CD4-positive, alpha-beta memory T cell (primary cell): ENCODE measurements around the gene MT1B. TPM values are rescaled to one million over a fixed set of nuclear protein-coding genes. Genes with fewer than 3 reads are reported as not detected.

Experiments used
- CTCF ChIA-PET: fragments of 350-600 bp; sonication (Branson Sonifier 250); formaldehyde crosslinking; loops from one replicate; lab custom pipeline; 2021; ENCODE audit warnings: inconsistent platforms; ENCODE audit not compliant: partially characterized antibody; lab: Charles Lee
- POLR2A ChIA-PET: fragments of 350-600 bp; sonication (Branson Sonifier 250); formaldehyde crosslinking; loops from one replicate; lab custom pipeline; 2021; ENCODE audit not compliant: partially characterized antibody; lab: Charles Lee
- DNase-seq, 5 donors: peaks; one replicate each; pipeline versions ENCODE4 v3.0.0 to v3.0.0-alpha.2; 2020 to 2022; ENCODE audit warnings: mixed read lengths in 1 of 5
- H3K27ac ChIP-seq: one replicate; pipeline ENCODE4 v1.7.0; 2013; ENCODE audit warnings: low read depth, low read length
- H3K27me3 ChIP-seq: 2 replicates; pipeline ENCODE4 v1.7.0; 2013; ENCODE audit warnings: mild to moderate bottlenecking, low read length, moderate library complexity; ENCODE audit not compliant: insufficient read depth
- H3K36me3 ChIP-seq: 2 replicates; pipeline ENCODE4 v1.7.0; 2013; ENCODE audit warnings: mild to moderate bottlenecking, low read length, moderate library complexity; ENCODE audit not compliant: insufficient read depth
- H3K4me1 ChIP-seq: 2 replicates; pipeline ENCODE4 v1.7.0; 2013; ENCODE audit warnings: mild to moderate bottlenecking, low read length, moderate library complexity; ENCODE audit not compliant: insufficient read depth
- H3K4me3 ChIP-seq, 2 donors: one replicate each; pipeline ENCODE4 v1.7.0; 2013; ENCODE audit warnings: low read length in 2 of 2, mild to moderate bottlenecking in 1 of 2
- H3K9me3 ChIP-seq, 2 donors: one replicate each; pipeline ENCODE4 v1.7.0; 2013; ENCODE audit warnings: low read length in 2 of 2, control low read depth in 1 of 2; ENCODE audit not compliant: control insufficient read depth in 1 of 2
- H3K27ac Mint-ChIP-seq, 7 donors: one replicate each; pipeline ENCODE4 v1.8.0; 2020 to 2021; ENCODE audit warnings: mixed read lengths in 7 of 7, mild to moderate bottlenecking in 6 of 7, inconsistent platforms in 3 of 7, moderate library complexity in 3 of 7
- H3K27me3 Mint-ChIP-seq, 2 donors: one replicate each; pipeline ENCODE4 v1.8.0; 2020 to 2021; ENCODE audit warnings: mixed read lengths in 2 of 2
- H3K36me3 Mint-ChIP-seq, 2 donors: one replicate each; pipeline ENCODE4 v1.8.0; 2020 to 2021; ENCODE audit warnings: mixed read lengths in 2 of 2, inconsistent platforms in 1 of 2, mild to moderate bottlenecking in 1 of 2
- H3K4me1 Mint-ChIP-seq, 4 donors: one replicate each; pipeline ENCODE4 v1.8.0; 2020 to 2021; ENCODE audit warnings: mixed read lengths in 4 of 4, mild to moderate bottlenecking in 1 of 4
- H3K4me3 Mint-ChIP-seq, 8 donors: one replicate each; pipeline ENCODE4 v1.8.0; 2020 to 2021; ENCODE audit warnings: mixed read lengths in 8 of 8, mild to moderate bottlenecking in 7 of 8, moderate library complexity in 6 of 8, inconsistent platforms in 3 of 8
- H3K9me3 Mint-ChIP-seq, 8 donors: one replicate each; pipeline ENCODE4 v1.8.0; 2020 to 2021; ENCODE audit warnings: mixed read lengths in 8 of 8, mild to moderate bottlenecking in 5 of 8, inconsistent platforms in 3 of 8, moderate library complexity in 1 of 8
- intact Hi-C: fragments of 100-400 bp; cut with micrococcal nuclease; formaldehyde crosslinking; loops from one replicate; pipeline ENCODE4 v1.15.1; 2023
- polyA plus RNA-seq, 2 donors: library from polyadenylated mRNA; unstranded; fragments of 300-500 nt; fragmentation: Illumina TruSeq; gene quantifications; one replicate each; pipeline ENCODE4 v1.2.3, GENCODE V29; 2021
- total RNA-seq, 2 experiments: library from RNA; stranded (reverse); gene quantifications; one replicate each; pipeline ENCODE4 v1.2.3, GENCODE V29; 2021

MT1B gene
- total and polyA plus RNA-seq, 4 experiments from 2014 or later = not detected

DNA sequence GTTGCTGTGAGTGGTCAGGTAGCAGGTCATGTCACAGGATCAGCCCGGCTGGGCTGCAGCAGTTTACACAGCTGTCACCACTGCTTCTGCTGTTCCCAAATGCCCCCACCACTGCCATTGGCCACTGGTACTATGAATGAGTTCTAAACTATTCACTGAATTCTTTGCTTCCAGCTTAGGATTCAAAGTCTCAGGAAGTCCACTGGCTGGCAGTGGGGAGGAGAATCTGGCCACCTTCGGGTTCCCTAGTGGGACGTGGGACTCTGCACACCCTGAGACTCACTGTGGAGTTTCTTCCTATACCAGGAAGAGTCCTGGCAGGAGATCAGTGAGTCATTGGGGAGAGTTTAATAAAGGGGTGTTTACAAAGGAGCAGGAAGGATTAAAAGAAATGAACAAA is 37.5 kb downstream of the MT1B start:
- Mint-ChIP-seq H3K27ac (no peak overlapping the region), H3K4me3 (no peak overlapping the region), H3K4me1 (peaks cover 0 to 3% (median under 1%) of the 10 kb centered on the region in 4 donors), H3K9me3 (peaks cover 0 to 4% (median 1%) of the 10 kb centered on the region in 8 donors), H3K27me3 (no peaks in the 10 kb centered on the region), H3K36me3 (peaks cover 2 to 13% of the 10 kb centered on the region in 2 donors)
- Histone ChIP-seq H3K4me3 (no peak overlapping the region), H3K4me1 (no peaks in the 10 kb centered on the region), H3K27ac (no peak overlapping the region), H3K9me3 (no peaks in the 10 kb centered on the region), H3K27me3 (no peaks in the 10 kb centered on the region), H3K36me3 (no peaks in the 10 kb centered on the region)
- CTCF ChIA-PET = interaction anchor here (1.2 kb wide), 1 partner anchor 12 kb away, joined by 9 read pairs; no protein-coding TSS in a partner anchor
- intact Hi-C loops = no loop called here
- DNase-seq = no peak
- POLR2A ChIA-PET = no interaction called here

DNA sequence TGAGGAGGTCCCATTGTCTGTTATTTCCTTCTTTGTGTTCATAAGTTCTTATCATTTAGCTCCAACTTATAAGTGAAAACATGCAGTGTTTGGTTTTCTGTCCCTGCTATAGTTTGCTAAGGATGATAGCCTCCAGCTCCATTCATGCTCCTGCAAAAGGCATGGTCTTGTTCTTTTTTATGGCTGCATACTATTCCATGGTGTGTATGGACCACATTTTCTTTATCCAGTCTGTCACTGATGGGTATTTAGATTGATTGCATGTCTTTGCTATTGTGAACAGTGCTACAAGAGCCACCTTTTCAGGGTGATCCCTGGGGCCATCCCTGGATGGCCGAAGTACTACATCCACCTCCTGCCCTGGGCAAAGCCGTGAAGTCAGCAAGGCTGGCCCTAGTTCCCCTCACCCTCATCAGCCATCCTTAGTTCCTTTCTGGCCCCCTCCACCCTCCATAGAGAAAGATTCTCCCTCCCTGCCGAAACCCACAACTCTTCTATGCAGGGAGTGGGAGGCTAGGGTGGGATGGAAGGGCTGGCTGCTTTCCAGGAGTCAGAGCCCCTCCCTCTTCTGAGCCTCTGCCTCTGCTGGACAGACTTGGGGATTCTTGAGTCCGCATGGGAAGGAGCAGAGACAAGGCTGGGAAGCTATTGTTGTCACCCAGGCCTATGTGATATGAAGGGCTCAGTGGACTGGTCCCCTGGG is 38.9 kb downstream of the MT1B start:
- Mint-ChIP-seq H3K9me3 (peaks cover 0 to 4% (median 1%) of the 10 kb centered on the region in 8 donors), H3K27me3 (no peaks in the 10 kb centered on the region), H3K4me1 (no peaks in the 10 kb centered on the region), H3K4me3 (no peak overlapping the region), H3K27ac (no peak overlapping the region), H3K36me3 (peaks cover 2 to 9% of the 10 kb centered on the region in 2 donors)
- intact Hi-C loops = no loop called here
- H3K9me3 ChIP-seq = no peaks in the 10 kb centered on the region
- CTCF ChIA-PET = no interaction called here
- H3K36me3 ChIP-seq = no peaks in the 10 kb centered on the region
- DNase-seq = no peak
- POLR2A ChIA-PET = no interaction called here
- no peaks in the 10 kb centered on the region for H3K27me3 ChIP-seq
- no peaks in the 10 kb centered on the region for H3K4me1 ChIP-seq
- H3K27ac ChIP-seq = no peak overlapping the region
- no peak overlapping the region for H3K4me3 ChIP-seq

DNA sequence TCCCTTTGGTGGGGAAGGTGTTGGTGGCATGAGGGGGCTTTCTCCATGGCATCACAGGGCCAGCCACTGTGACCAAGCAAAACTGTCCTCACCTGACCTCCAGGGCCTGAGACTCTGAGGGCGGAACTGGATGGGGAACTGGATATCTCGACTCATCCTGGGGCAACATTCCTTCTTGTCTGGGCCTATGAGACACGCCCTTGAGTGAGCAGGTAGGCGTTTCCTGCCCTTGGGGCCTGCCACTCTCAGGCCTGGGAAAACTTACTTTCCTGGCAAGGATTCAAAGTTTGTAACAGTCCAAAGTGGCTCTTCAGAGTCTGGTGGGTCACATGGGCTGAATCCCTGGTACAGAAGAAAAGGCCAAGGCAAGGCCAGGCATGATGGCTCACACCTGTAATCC is 40.2 kb downstream of the MT1B start:
- no peaks in the 10 kb centered on the region for H3K36me3 ChIP-seq
- H3K4me1 ChIP-seq = no peaks in the 10 kb centered on the region
- H3K27me3 ChIP-seq = no peaks in the 10 kb centered on the region
- Mint-ChIP-seq H3K9me3 (peaks cover 0 to 2% (median 0%) of the 10 kb centered on the region in 8 donors), H3K4me3 (no peak overlapping the region), H3K27ac (no peak overlapping the region), H3K4me1 (no peaks in the 10 kb centered on the region), H3K27me3 (no peaks in the 10 kb centered on the region), H3K36me3 (peaks cover 0 to under 1% of the 10 kb centered on the region in 2 donors)
- POLR2A ChIA-PET = no interaction called here
- no peak for DNase-seq
- H3K4me3 ChIP-seq = no peak overlapping the region
- no peak overlapping the region for H3K27ac ChIP-seq
- no peaks in the 10 kb centered on the region for H3K9me3 ChIP-seq
- CTCF ChIA-PET = interaction anchor here (1.6 kb wide), 1 partner anchor 10 kb away, joined by 5 read pairs; no protein-coding TSS in a partner anchor
- intact Hi-C loops = no loop called here

DNA sequence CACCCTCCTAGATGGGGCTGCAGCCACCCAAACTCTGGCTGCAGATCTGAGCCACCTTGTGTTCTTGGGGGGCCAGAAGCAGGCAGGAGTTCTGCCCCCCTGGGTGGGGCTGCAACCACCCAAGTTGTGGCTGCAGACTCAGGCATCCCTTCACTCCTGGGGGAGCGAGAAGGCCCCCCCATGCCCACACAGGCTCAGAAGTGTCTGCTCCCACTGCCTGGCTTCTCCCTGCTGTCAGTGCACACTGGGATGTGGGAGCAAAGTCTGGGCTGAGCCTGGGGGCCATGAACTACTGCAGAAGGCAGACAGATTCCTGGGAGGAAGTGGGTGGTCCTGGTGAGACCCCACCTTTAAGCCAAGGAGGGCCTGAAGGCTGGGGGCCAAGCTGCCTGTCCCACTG is 43.6 kb downstream of the MT1B start:
- H3K27me3 ChIP-seq = no peaks in the 10 kb centered on the region
- Mint-ChIP-seq H3K4me1 (no peaks in the 10 kb centered on the region), H3K36me3 (no peaks in the 10 kb centered on the region), H3K4me3 (no peak overlapping the region), H3K27ac (no peak overlapping the region), H3K9me3 (peaks cover 0 to 7% (median 2%) of the 10 kb centered on the region in 8 donors), H3K27me3 (no peaks in the 10 kb centered on the region)
- no peaks in the 10 kb centered on the region for H3K36me3 ChIP-seq
- ChIA-PET POLR2A (interaction anchor here (1.0 kb wide), 1 partner anchor 13 kb away, joined by 4 read pairs; no protein-coding TSS in a partner anchor), CTCF (interaction anchor here (0.9 to 2.0 kb wide), 3 partner anchors 118 to 132 kb away, joined by 3 to 6 read pairs (median 4); no protein-coding TSS in a partner anchor)
- H3K4me3 ChIP-seq = no peak overlapping the region
- H3K9me3 ChIP-seq = no peaks in the 10 kb centered on the region
- DNase-seq = no peak
- H3K4me1 ChIP-seq = no peaks in the 10 kb centered on the region
- H3K27ac ChIP-seq = no peak overlapping the region
- intact Hi-C loops = no loop called here

DNA sequence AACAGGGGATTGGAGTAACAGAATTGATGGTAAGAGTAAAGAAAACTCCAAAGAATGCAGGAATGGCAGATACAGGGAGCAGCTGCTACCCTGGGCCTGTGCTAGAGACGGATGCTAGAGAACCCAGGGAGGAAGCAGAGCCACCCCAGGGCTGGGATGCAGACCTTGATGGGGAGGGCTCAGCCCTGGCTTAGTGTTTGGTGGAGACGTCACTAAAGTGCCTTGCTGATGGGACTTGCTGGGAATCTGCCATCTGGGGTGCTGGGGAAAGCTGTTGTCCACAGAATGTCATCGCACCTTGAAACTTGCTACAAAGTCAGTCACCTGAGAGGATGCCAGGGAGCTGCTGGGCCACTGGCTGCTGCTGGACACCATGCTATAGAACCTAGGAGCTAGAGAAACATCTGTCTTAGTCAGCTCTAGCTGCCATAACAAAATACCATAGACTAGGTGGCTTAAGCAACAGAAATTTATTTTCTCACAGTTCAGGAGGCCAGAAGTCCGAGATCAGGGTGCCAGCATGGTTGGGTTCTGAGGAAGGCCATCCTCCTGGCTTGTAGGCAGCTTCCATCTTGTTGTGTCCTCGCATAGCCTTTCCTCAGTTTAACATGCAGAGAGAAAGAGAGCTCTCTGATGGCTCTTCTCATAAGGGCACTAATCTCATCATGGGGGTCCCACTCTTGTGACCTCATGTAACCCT is 45.9 kb downstream of the MT1B start:
- Histone ChIP-seq H3K4me1 (peaks cover 7% of the 10 kb centered on the region), H3K36me3 (no peaks in the 10 kb centered on the region), H3K4me3 (no peak overlapping the region), H3K27ac (no peak overlapping the region), H3K9me3 (no peaks in the 10 kb centered on the region), H3K27me3 (no peaks in the 10 kb centered on the region)
- H3K4me3 Mint-ChIP-seq = peak overlapping the region in 1 of 8 donors; percentile 18
- H3K27ac Mint-ChIP-seq = peak overlapping the region in 1 of 7 donors; percentile 57
- CTCF ChIA-PET = interaction anchor here (0.7 to 2.0 kb wide), 3 partner anchors 54 to 121 kb away, joined by 3 to 10 read pairs (median 6); no protein-coding TSS in a partner anchor
- peaks cover 0 to 7% (median 2%) of the 10 kb centered on the region in 8 donors for H3K9me3 Mint-ChIP-seq
- no peak for DNase-seq
- no peaks in the 10 kb centered on the region for H3K36me3 Mint-ChIP-seq
- peaks cover 7 to 8% (median 8%) of the 10 kb centered on the region in 4 donors for H3K4me1 Mint-ChIP-seq
- intact Hi-C loops = no loop called here
- POLR2A ChIA-PET = no interaction called here
- H3K27me3 Mint-ChIP-seq = no peaks in the 10 kb centered on the region

DNA sequence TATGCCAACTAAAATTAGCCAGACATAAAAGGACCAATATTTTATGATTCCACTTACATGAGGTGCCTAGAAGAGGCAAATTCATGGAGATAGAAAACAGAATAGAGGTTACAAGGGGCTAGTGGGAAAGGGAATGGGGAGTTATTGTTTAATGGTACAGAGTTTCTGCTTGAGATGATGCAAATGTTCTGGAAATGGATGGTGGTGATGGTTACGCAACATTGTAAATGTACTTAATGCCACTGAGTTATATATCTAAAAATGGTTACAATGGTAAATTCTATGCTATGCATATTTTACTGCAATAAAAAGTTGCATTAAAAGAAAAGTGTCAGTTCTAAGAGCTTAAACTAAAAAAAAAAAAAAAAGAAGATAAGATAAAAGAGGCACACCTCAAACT is 48.5 kb downstream of the MT1B start:
- peak overlapping the region in 3 of 7 donors; percentile 6 to 66 (median 66) for H3K27ac Mint-ChIP-seq
- POLR2A ChIA-PET = interaction anchor here (2.6 to 2.9 kb wide), 2 partner anchors 18 to 92 kb away, joined by 16 to 22 read pairs; partner anchors contain the start of genes MT1X and MT2A
- CTCF ChIA-PET = interaction anchor here (0.7 to 4.4 kb wide), 10 partner anchors 10 to 186 kb away, joined by 3 to 150 read pairs (median 26); partner anchors contain the start of gene MT2A
- Histone ChIP-seq H3K4me1 (peaks cover 7% of the 10 kb centered on the region), H3K27me3 (no peaks in the 10 kb centered on the region), H3K9me3 (no peaks in the 10 kb centered on the region), H3K4me3 (no peak overlapping the region), H3K36me3 (no peaks in the 10 kb centered on the region), H3K27ac (no peak overlapping the region)
- peaks cover 0 to 7% (median 2%) of the 10 kb centered on the region in 8 donors for H3K9me3 Mint-ChIP-seq
- H3K4me1 Mint-ChIP-seq = peaks cover 7 to 8% (median 8%) of the 10 kb centered on the region in 4 donors
- H3K36me3 Mint-ChIP-seq = no peaks in the 10 kb centered on the region
- no peak overlapping the region for H3K4me3 Mint-ChIP-seq
- no peak for DNase-seq
- intact Hi-C loops = no loop called here
- no peaks in the 10 kb centered on the region for H3K27me3 Mint-ChIP-seq

DNA sequence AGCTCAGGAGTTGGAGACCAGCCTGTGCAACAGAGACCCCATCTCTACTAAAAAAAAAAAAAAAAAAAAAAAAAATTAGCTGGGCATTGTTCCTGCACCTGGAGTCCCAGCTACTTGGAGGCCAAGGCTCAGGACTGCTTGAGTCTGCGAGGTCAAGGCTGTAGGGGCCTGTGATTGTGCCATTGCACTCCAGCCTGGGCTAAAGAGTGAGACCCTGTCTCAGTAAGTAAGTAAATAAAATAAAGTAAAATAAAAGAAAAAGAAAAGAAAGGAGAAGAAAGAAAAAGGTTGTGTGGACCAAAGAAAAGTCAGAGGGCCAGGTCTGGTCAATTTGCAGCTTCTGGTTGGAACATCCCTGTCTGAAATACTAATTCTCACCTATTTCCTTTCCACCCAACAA is 48.9 kb downstream of the MT1B start:
- H3K27me3 ChIP-seq = no peaks in the 10 kb centered on the region
- H3K4me1 ChIP-seq = peaks cover 7% of the 10 kb centered on the region
- Mint-ChIP-seq H3K9me3 (peaks cover 0 to 7% (median 2%) of the 10 kb centered on the region in 8 donors), H3K4me3 (no peak overlapping the region), H3K4me1 (peaks cover 7 to 8% (median 8%) of the 10 kb centered on the region in 4 donors), H3K27me3 (no peaks in the 10 kb centered on the region), H3K27ac (no peak overlapping the region), H3K36me3 (no peaks in the 10 kb centered on the region)
- ChIA-PET POLR2A (interaction anchor here (1.5 to 2.9 kb wide), 6 partner anchors 18 to 187 kb away, joined by 4 to 22 read pairs (median 13); partner anchors contain the start of genes MT1X and MT2A), CTCF (interaction anchor here (0.7 to 4.4 kb wide), 15 partner anchors 9 to 187 kb away, joined by 3 to 150 read pairs (median 11); partner anchors contain the start of gene MT2A)
- H3K9me3 ChIP-seq = no peaks in the 10 kb centered on the region
- intact Hi-C loops = no loop called here
- no peaks in the 10 kb centered on the region for H3K36me3 ChIP-seq
- no peak overlapping the region for H3K4me3 ChIP-seq
- DNase-seq = no peak
- H3K27ac ChIP-seq = no peak overlapping the region
